Spinal cord (tissue), 10 donors: ENCODE results near the gene ZNF398. TPM values are rescaled to one million over a fixed set of nuclear protein-coding genes. Genes with fewer than 3 reads are reported as not detected.

Experiments
- DNase-seq, 6 donors: peaks; one replicate each; pipeline versions ENCODE4 v3.0.0 to v3.0.0-alpha.2; 2013 to 2015; ENCODE audit warnings: low spot score in 6 of 6, low read depth in 4 of 6
- H3K27ac ChIP-seq: one replicate; pipeline ENCODE4 v1.5.1; 2013; ENCODE audit warnings: low read depth, low read length, control low read depth
- H3K27me3 ChIP-seq: one replicate; pipeline ENCODE4 v1.6.1; 2013; ENCODE audit warnings: low read length; ENCODE audit not compliant: control insufficient read depth, insufficient read depth
- H3K36me3 ChIP-seq: one replicate; pipeline ENCODE4 v1.6.1; 2013; ENCODE audit warnings: low read length; ENCODE audit not compliant: control insufficient read depth, insufficient read depth
- H3K4me1 ChIP-seq: one replicate; pipeline ENCODE4 v1.6.1; 2013; ENCODE audit warnings: low read length; ENCODE audit not compliant: control insufficient read depth, insufficient read depth
- H3K4me3 ChIP-seq: one replicate; pipeline ENCODE4 v1.5.1; 2013; ENCODE audit warnings: low read depth, low read length, control low read depth
- H3K9me3 ChIP-seq: one replicate; pipeline ENCODE4 v1.6.1; 2013; ENCODE audit warnings: low read length; ENCODE audit not compliant: control insufficient read depth, insufficient read depth
- WGBS: methylation state at CpG from one replicate; pipeline ENCODE4 v1.1.5; 2013; ENCODE audit warnings: missing lambda C conversion rate; ENCODE audit not compliant: insufficient coverage; 5-methylcytosine and 5-hydroxymethylcytosine counted together
- polyA plus RNA-seq, 2 donors: library from polyadenylated mRNA; unstranded; fragments of 120-200 nt; gene quantifications; one replicate each; pipeline ENCODE4 v1.2.1, GENCODE V29; 2013; ENCODE audit not compliant: insufficient read length in 2 of 2
- total RNA-seq, 2 donors: library from RNA; depleted of rRNA in 1 of 2; stranded (reverse); fragments of 120-200 nt in 1 of 2; fragments of >200 nt in 1 of 2; gene quantifications; one replicate each; pipeline versions ENCODE4 v1.2.3 to v1.2.4, GENCODE V29; 2013 to 2014
- donor health status: healthy.

Gene ZNF398
- total and polyA plus RNA-seq, 4 donors: 15.1 to 16.2 (median 15.5) TPM

- 88% methylated on average over 3 of the region's 4 CpGs for WGBS
- DNase-seq: no peak
- Histone ChIP-seq H3K4me1 (peaks cover 15% of the 10 kb centered on the region), H3K4me3 (peak overlapping the region; percentile 78), H3K27me3 (no peaks in the 10 kb centered on the region), H3K9me3 (no peaks in the 10 kb centered on the region), H3K36me3 (peaks cover 28% of the 10 kb centered on the region), H3K27ac (peak overlapping the region; percentile 85)
Observed at GRCh38 chr7:149194799-149195179, 47.5 kb downstream of the ZNF398 start.

GRCh38 chr7:149195180-149196150 lies 48.2 kb downstream of the ZNF398 start, which contains the start of gene ZNF282:
Gene ZNF282 (plus strand): TSS chr7:149195546. CDS start chr7:149195590, 44 bp downstream.
- H3K36me3 ChIP-seq: peaks cover 32% of the 10 kb centered on the region
- DNase-seq: peak; percentile 73 to 96 (median 78)
- H3K4me1 ChIP-seq: peaks cover 15% of the 10 kb centered on the region
- H3K4me3 ChIP-seq: peak within 1 kb of the TSS; percentile 78
- H3K27ac ChIP-seq: peak within 1 kb of the TSS; percentile 85
- under 1% methylated on average over 90 of the region's 97 CpGs for WGBS
- no peaks in the 10 kb centered on the region for H3K9me3 ChIP-seq
- H3K27me3 ChIP-seq: no peaks in the 10 kb centered on the region

- no peaks in the 10 kb centered on the region for H3K27me3 ChIP-seq
- WGBS: 4% methylated on average over 9 of the region's 17 CpGs
- peak overlapping the region; percentile 42 for H3K27ac ChIP-seq
- peaks cover 15% of the 10 kb centered on the region for H3K4me1 ChIP-seq
- peak in 1 of 6 donors; percentile 20 for DNase-seq
- H3K36me3 ChIP-seq: peaks cover 40% of the 10 kb centered on the region
- H3K4me3 ChIP-seq: peak overlapping the region; percentile 67
- H3K9me3 ChIP-seq: no peaks in the 10 kb centered on the region
Observed at GRCh38 chr7:149196151-149196704, 49.0 kb downstream of the ZNF398 start.

GRCh38 chr7:149196705-149197171 lies 49.5 kb downstream of the ZNF398 start:
- H3K27ac ChIP-seq: no peak overlapping the region
- 25% methylated on average over 5 of the region's 7 CpGs for WGBS
- H3K27me3 ChIP-seq: no peaks in the 10 kb centered on the region
- H3K4me3 ChIP-seq: peak overlapping the region; percentile 67
- H3K9me3 ChIP-seq: no peaks in the 10 kb centered on the region
- H3K4me1 ChIP-seq: peaks cover 15% of the 10 kb centered on the region
- peaks cover 45% of the 10 kb centered on the region for H3K36me3 ChIP-seq
- DNase-seq: no peak

- Histone ChIP-seq H3K27me3 (no peaks in the 10 kb centered on the region), H3K9me3 (no peaks in the 10 kb centered on the region), H3K36me3 (peaks cover 53% of the 10 kb centered on the region), H3K4me1 (peaks cover 15% of the 10 kb centered on the region), H3K27ac (no peak overlapping the region), H3K4me3 (no peak overlapping the region)
- DNase-seq: no peak
- 92% methylated on average over 2 of the region's 4 CpGs for WGBS
Observed at GRCh38 chr7:149197675-149198074, 50.4 kb downstream of the ZNF398 start.

GRCh38 chr7:149198161-149198816 lies 51.0 kb downstream of the ZNF398 start:
- H3K27me3 ChIP-seq: no peaks in the 10 kb centered on the region
- H3K36me3 ChIP-seq: peaks cover 56% of the 10 kb centered on the region
- WGBS: 91% methylated on average over 19 of the region's 22 CpGs
- no peak overlapping the region for H3K27ac ChIP-seq
- no peak overlapping the region for H3K4me3 ChIP-seq
- H3K9me3 ChIP-seq: no peaks in the 10 kb centered on the region
- no peak for DNase-seq
- H3K4me1 ChIP-seq: peaks cover 15% of the 10 kb centered on the region

GRCh38 chr7:149199234-149199995 lies 52.2 kb downstream of the ZNF398 start:
- H3K36me3 ChIP-seq: peaks cover 65% of the 10 kb centered on the region
- H3K9me3 ChIP-seq: no peaks in the 10 kb centered on the region
- H3K27me3 ChIP-seq: no peaks in the 10 kb centered on the region
- DNase-seq: no peak
- 98% methylated on average over 6 of the region's 6 CpGs for WGBS
- H3K4me3 ChIP-seq: no peak overlapping the region
- peaks cover 15% of the 10 kb centered on the region for H3K4me1 ChIP-seq
- H3K27ac ChIP-seq: no peak overlapping the region

- no peak overlapping the region for H3K4me3 ChIP-seq
- peaks cover 83% of the 10 kb centered on the region for H3K36me3 ChIP-seq
- peak in 1 of 6 donors; percentile 57 for DNase-seq
- H3K9me3 ChIP-seq: no peaks in the 10 kb centered on the region
- 98% methylated on average over 5 of the region's 6 CpGs for WGBS
- H3K27me3 ChIP-seq: no peaks in the 10 kb centered on the region
- no peaks in the 10 kb centered on the region for H3K4me1 ChIP-seq
- no peak overlapping the region for H3K27ac ChIP-seq
Observed at GRCh38 chr7:149202831-149203231, 55.6 kb downstream of the ZNF398 start.
